GM18507 (cell line): ENCODE data around the gene TUNAR.
"Not testable (repeated sequence)": the region's sequence is repeated elsewhere in the genome, so short reads cannot be mapped to it uniquely, and the experiment has no call there.

Source experiments
- DNase-seq: peaks from one replicate; pipeline ENCODE4 v3.0.0; 2011; ENCODE audit warnings: low read depth; ENCODE audit not compliant: insufficient read length; ENCODE audit errors: extremely low spot score
- FAIRE-seq: peaks from 2 replicates; lab custom pipeline; 2011; peaks lifted over from hg19 to GRCh38; lab: Jason Lieb, UNC

Gene TUNAR

GRCh38 chr14:95956601-95957460 lies 80.2 kb downstream of the TUNAR start:
- peak; percentile 70 for FAIRE-seq
- no peak for DNase-seq

GRCh38 chr14:95958105-95958504 lies 81.5 kb downstream of the TUNAR start:
- DNase-seq (no peak), FAIRE-seq (no peak)

DNA sequence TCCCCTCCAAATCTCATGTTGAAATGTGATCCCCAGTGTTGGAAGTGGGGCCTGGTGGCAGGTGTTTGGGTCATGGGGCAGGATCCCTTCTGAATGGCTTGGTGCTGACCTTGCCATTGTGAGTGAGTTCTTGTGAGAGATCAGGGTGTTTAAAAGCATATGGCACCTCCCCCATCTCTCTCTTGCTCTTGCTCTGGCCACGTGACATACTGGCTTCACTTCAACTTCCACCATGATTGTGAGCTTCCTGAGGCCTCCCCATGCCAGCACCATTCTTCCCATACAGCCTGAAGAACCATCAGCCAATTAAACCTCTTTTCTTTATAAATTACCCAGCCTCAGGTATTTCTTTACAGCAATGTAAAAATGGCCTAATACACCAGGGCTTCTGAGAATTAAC lies 82.7 kb downstream of the TUNAR start:
- no peak for DNase-seq
- no peak for FAIRE-seq

DNA sequence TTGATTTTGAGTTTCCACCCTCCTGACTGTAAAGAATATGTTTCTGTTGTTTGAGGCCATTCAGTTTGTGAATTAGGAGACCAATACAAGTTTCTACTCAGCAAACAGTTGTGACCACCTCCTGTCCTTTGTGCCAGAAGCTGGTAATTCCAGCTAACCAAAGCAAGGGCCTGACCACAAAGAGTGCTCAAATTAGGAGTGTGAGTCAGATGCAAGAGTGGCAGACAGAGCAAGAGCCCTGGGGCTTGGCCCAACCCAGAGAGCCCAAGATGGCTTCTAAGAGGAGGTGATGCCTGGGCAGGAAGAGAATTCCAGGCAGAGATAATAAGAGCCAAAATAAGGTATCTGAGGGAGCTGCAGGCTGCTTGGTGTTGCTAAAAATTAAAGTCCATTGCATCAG lies 84.8 kb downstream of the TUNAR start:
- no peak for DNase-seq
- no peak for FAIRE-seq

DNA sequence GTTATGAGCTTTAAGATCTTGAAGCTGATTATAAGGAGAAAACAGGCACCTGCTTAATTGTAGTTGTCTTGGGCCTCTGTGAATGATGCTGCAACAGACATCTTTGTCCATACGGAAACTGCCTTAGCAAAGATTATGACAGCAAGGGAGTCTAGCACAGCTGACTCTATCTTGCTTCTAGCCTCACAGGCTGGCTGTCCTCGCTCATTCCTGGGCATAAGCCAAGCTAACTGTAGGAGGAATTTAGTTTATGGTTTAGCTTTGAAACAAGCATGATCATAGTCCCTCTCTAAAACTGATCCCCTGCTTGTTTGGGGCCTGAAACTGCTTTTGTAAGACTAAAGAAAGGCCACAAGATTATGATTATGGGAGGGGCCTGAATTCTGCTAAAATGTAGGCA lies 88.3 kb downstream of the TUNAR start:
- FAIRE-seq (no peak), DNase-seq (no peak)

GRCh38 chr14:95968048-95968447 lies 91.4 kb downstream of the TUNAR start:
- not testable (repeated sequence) for DNase-seq, FAIRE-seq
